HepG2 (cell line): ENCODE results near the gene SNCAIP. TPM values are rescaled to one million over a fixed set of nuclear protein-coding genes. Genes with fewer than 3 reads are reported as not detected.

Source experiments
- ATAC-seq: fragments of 200-7000 bp; cut with Tn5 transposase; 3 replicates; pipeline ENCODE4 v1.9.1; 2020; ENCODE audit warnings: mild to moderate bottlenecking, moderate library complexity
- BruUV-seq: library from RNA; stranded (reverse); fragments of 400-500 nt; replicated peaks from 2 replicates; lab custom pipeline; 2021; lab: Mats Ljungman, UMichigan
- CTCF ChIA-PET: fragments of 300-600 bp; formaldehyde crosslinking; extraction: SDS; loops from one replicate; lab custom pipeline; 2021; ENCODE audit warnings: low total read pairs, inconsistent platforms, low intra/inter-chr PET ratio; lab: Yijun Ruan, JAX
- POLR2A ChIA-PET: fragments of 350-600 bp; sonication (Branson Sonifier 250); formaldehyde crosslinking; loops from one replicate; lab custom pipeline; 2020; ENCODE audit warnings: antibody characterized with exemption, inconsistent platforms; lab: Yijun Ruan, JAX
- DNase-seq: peaks from one replicate; pipeline ENCODE4 v3.0.0-alpha.2; 2015; ENCODE audit warnings: low spot score
- FAIRE-seq: peaks from 3 replicates; lab custom pipeline; 2011; peaks lifted over from hg19 to GRCh38; lab: Jason Lieb, UNC
- H2AFZ ChIP-seq: one replicate; pipeline ENCODE4 v1.6.1; 2011; ENCODE audit warnings: low read length, inconsistent platforms
- H3K27ac ChIP-seq: fragments of 300-600 bp; 3 replicates; pipeline ENCODE4 v1.8.0; 2011; ENCODE audit warnings: mixed run types, mild to moderate bottlenecking, mixed read lengths, low read length, inconsistent platforms; ENCODE audit not compliant: insufficient read depth; ENCODE audit errors: extremely low read length
- H3K27me3 ChIP-seq, 2 experiments: fragments of 200-600 bp in 1 of 2; 2 replicates in 1 of 2; 3 replicates in 1 of 2; pipeline versions ENCODE4 v1.6.0 to v1.8.0; 2011; ENCODE audit warnings: low read length in 2 of 2, mild to moderate bottlenecking in 2 of 2, moderate library complexity in 2 of 2, inconsistent platforms in 1 of 2; ENCODE audit not compliant: insufficient read depth in 2 of 2, control insufficient read depth in 1 of 2
- H3K36me3 ChIP-seq, 2 experiments: fragments of 200-600 bp in 1 of 2; replicated peaks in 1 of 2; 2 replicates in 1 of 2; 3 replicates in 1 of 2; pipeline versions ENCODE4 v1.5.1 to v1.8.0; 2011; ENCODE audit warnings: low read length in 2 of 2, inconsistent platforms in 1 of 2; ENCODE audit not compliant: insufficient read depth in 2 of 2, control insufficient read depth in 1 of 2
- H3K4me1 ChIP-seq: 2 replicates; pipeline ENCODE4 v1.5.1; 2012; ENCODE audit warnings: low read length, inconsistent platforms; ENCODE audit not compliant: insufficient read depth
- H3K4me2 ChIP-seq: 2 replicates; pipeline ENCODE4 v1.6.0; 2011; ENCODE audit warnings: low read depth, low read length, inconsistent platforms
- H3K4me3 ChIP-seq, 3 experiments: fragments of 200-600 bp in 1 of 3; sonication (generic), shearing (Covaris generic) in 1 of 3; replicated peaks in 1 of 3; 2 replicates each; pipeline ENCODE4 v1.5.1; 2011 to 2016; ENCODE audit warnings: low read length in 3 of 3, inconsistent platforms in 2 of 3, low read depth in 2 of 3, mild to moderate bottlenecking in 2 of 3, control low read depth in 1 of 3, mixed read lengths in 1 of 3; ENCODE audit not compliant: insufficient read depth in 1 of 3
- H3K79me2 ChIP-seq: one replicate; pipeline ENCODE4 v1.6.1; 2011; ENCODE audit warnings: low read length, inconsistent platforms; ENCODE audit not compliant: insufficient read depth
- H3K9ac ChIP-seq: 2 replicates; pipeline ENCODE4 v1.6.0; 2011; ENCODE audit warnings: mild to moderate bottlenecking, low read depth, low read length, inconsistent platforms; ENCODE audit not compliant: insufficient read depth
- H3K9me3 ChIP-seq: 2 replicates; pipeline ENCODE4 v1.5.1; 2012; ENCODE audit warnings: mild to moderate bottlenecking, low read length
- H4K20me1 ChIP-seq: 2 replicates; pipeline ENCODE4 v1.6.0; 2011; ENCODE audit warnings: inconsistent platforms, mild to moderate bottlenecking, low read length, moderate library complexity; ENCODE audit not compliant: insufficient read depth
- ISL2 ChIP-seq: sonication (generic); formaldehyde crosslinking; IDR thresholded peaks from 2 replicates; pipeline ENCODE4 v1.5.0; 2020; ENCODE audit warnings: missing genetic modification reagents
- JARID2 ChIP-seq: sonication (generic); formaldehyde crosslinking; IDR thresholded peaks from 2 replicates; pipeline ENCODE4 v1.8.1; 2023; ENCODE audit warnings: missing genetic modification reagents, inconsistent platforms; ENCODE audit not compliant: insufficient replicate concordance
- KLF16 ChIP-seq, 2 experiments: sonication (generic) in 1 of 2; formaldehyde crosslinking in 1 of 2; IDR thresholded peaks; 2 replicates each; pipeline versions ENCODE4 v1.6.1 to v1.8.0; 2016 to 2023; ENCODE audit warnings: missing genetic modification reagents in 2 of 2, missing compliant biosample characterization in 1 of 2
- MAZ ChIP-seq, 2 experiments: sonication (generic) in 1 of 2; formaldehyde crosslinking in 1 of 2; IDR thresholded peaks; 2 replicates each; pipeline versions ENCODE4 v1.5.0 to v1.6.1; 2012 to 2020; ENCODE audit warnings: low read depth in 2 of 2, mild to moderate bottlenecking in 2 of 2, borderline replicate concordance in 1 of 2, improper control_type of control experiment in 1 of 2, low read length in 1 of 2, missing genetic modification reagents in 1 of 2, moderate library complexity in 1 of 2
- MEIS1 ChIP-seq: sonication (generic); formaldehyde crosslinking; IDR thresholded peaks from 2 replicates; pipeline ENCODE4 v1.9.0; 2021; ENCODE audit warnings: mild to moderate bottlenecking, missing genetic modification reagents, moderate library complexity, borderline replicate concordance
- ONECUT2 ChIP-seq: sonication (generic); formaldehyde crosslinking; IDR thresholded peaks from 2 replicates; pipeline ENCODE4 v1.4.0; 2020; ENCODE audit warnings: missing genetic modification reagents
- RBFOX2 ChIP-seq: fragments of 200-400 bp; formaldehyde crosslinking; IDR thresholded peaks from 2 replicates; pipeline ENCODE4 v1.6.1; 2017; ENCODE audit warnings: low read depth, mild to moderate bottlenecking, low read length
- SRY ChIP-seq: sonication (generic); formaldehyde crosslinking; IDR thresholded peaks from 2 replicates; pipeline ENCODE4 v1.8.0; 2022; ENCODE audit warnings: mild to moderate bottlenecking, missing genetic modification reagents
- TARDBP ChIP-seq: sonication (generic); formaldehyde crosslinking; IDR thresholded peaks from 2 replicates; pipeline ENCODE4 v1.8.0; 2022; ENCODE audit warnings: mild to moderate bottlenecking, missing genetic modification reagents
- ZNF543 ChIP-seq: sonication (generic); formaldehyde crosslinking; IDR thresholded peaks from 2 replicates; pipeline ENCODE4 v1.4.0; 2020; ENCODE audit warnings: mild to moderate bottlenecking, missing genetic modification reagents
- ZNF724P ChIP-seq: sonication (generic); formaldehyde crosslinking; IDR thresholded peaks from 2 replicates; pipeline ENCODE4 v1.8.0; 2022; ENCODE audit warnings: missing genetic modification reagents, borderline replicate concordance
- WGBS: methylation state at CpG from one replicate; pipeline ENCODE4 v1.1.6; 2017; ENCODE audit warnings: low lambda C conversion rate; 5-methylcytosine and 5-hydroxymethylcytosine counted together
- in situ Hi-C: cut with HindIII; loops from 2 replicates; pipeline ENCODE4 v1.10.0; 2017; ENCODE audit warnings: low pct_unique_long_range_greater_than_20kb; ENCODE audit not compliant: extremely low pct_ligation_motif_present
- intact Hi-C: fragments of 100-400 bp; cut with micrococcal nuclease; formaldehyde crosslinking; loops from one replicate; pipeline ENCODE4 v1.10.0; 2022; ENCODE audit not compliant: unreplicated experiment
- polyA plus RNA-seq, 8 experiments: library from polyadenylated mRNA; depleted of rRNA in 3 of 8; stranded (reverse) in 7 of 8; unstranded in 1 of 8; fragments of >200 nt; fragmentation: Illumina TruSeq in 4 of 8; extraction: Trizol in 4 of 8; gene quantifications; 2 replicates each; pipeline versions ENCODE4 v1.2.1 to v1.2.3, GENCODE V29; 2011 to 2016; ENCODE audit warnings: low read depth in 4 of 8, missing spikeins in 1 of 8, mixed read lengths in 1 of 8; ENCODE audit not compliant: insufficient read depth in 1 of 8
- total RNA-seq, 5 experiments: library from RNA; depleted of rRNA; stranded (reverse); fragments of >200 nt; fragmentation: Illumina TruSeq; extraction: Trizol; gene quantifications; 2 replicates each; pipeline ENCODE4 v1.2.3, GENCODE V29; 2016; ENCODE audit warnings: low read depth in 1 of 5
- TF ChIP-seq, protein P1 (sequence below): sonication (generic); formaldehyde crosslinking; IDR thresholded peaks from 2 replicates; pipeline ENCODE4 v1.4.0; 2020; ENCODE audit warnings: missing genetic modification reagents
- TF ChIP-seq, protein P2 (sequence below): fragments of 450-650 bp; IDR thresholded peaks from 2 replicates; pipeline ENCODE4 v1.6.1; 2016
- TF ChIP-seq, protein P3 (sequence below): sonication (generic); formaldehyde crosslinking; IDR thresholded peaks from 2 replicates; pipeline ENCODE4 v1.4.0; 2020; ENCODE audit warnings: missing genetic modification reagents

Gene SNCAIP
- total and polyA plus RNA-seq, 2 of the 13 experiments (the other 11 are each of a cell fraction or from before 2014, with no cell fraction given), result not detected

DNA sequence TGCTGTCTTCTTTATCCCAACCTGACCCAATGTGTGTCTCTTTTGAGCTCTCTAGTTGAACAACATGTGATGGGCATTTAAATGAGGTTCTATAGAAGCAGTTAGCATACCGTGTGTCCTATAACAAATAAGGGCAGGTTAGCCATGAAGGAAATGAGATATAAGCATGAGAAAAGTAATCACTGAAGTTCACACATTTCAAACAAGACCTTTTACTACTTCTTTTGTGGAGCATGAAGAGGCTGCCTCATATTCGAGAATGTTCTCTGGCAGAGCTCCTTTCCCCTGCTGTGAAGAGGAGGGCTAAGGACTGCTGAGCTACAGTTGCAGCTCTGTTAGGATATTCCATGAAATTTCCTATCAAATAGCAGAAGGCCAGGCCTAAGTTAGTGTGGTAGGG, 15.2 kb upstream of the SNCAIP start:
- no peak overlapping the region for H2AFZ ChIP-seq
- H3K9me3 ChIP-seq, result no peaks in the 10 kb centered on the region
- ChIA-PET POLR2A (no interaction called here), CTCF (no interaction called here)
- H3K4me1 ChIP-seq, result no peaks in the 10 kb centered on the region
- intact Hi-C loops, result loop anchor here (5.0 kb wide), 1 partner anchor 120 kb away; no protein-coding TSS in a partner anchor
- FAIRE-seq, result no peak
- ATAC-seq, result no peak
- WGBS, result 21% methylated on average over 2 of the region's 2 CpGs
- DNase-seq, result no peak
- H3K9ac ChIP-seq, result no peak overlapping the region
- no peak overlapping the region for H3K4me3 ChIP-seq
- no peak overlapping the region for H3K4me2 ChIP-seq
- no peak for TF ChIP-seq MEIS1 (CRISPR knock-in tag)
- TF ChIP-seq, protein P1, sequence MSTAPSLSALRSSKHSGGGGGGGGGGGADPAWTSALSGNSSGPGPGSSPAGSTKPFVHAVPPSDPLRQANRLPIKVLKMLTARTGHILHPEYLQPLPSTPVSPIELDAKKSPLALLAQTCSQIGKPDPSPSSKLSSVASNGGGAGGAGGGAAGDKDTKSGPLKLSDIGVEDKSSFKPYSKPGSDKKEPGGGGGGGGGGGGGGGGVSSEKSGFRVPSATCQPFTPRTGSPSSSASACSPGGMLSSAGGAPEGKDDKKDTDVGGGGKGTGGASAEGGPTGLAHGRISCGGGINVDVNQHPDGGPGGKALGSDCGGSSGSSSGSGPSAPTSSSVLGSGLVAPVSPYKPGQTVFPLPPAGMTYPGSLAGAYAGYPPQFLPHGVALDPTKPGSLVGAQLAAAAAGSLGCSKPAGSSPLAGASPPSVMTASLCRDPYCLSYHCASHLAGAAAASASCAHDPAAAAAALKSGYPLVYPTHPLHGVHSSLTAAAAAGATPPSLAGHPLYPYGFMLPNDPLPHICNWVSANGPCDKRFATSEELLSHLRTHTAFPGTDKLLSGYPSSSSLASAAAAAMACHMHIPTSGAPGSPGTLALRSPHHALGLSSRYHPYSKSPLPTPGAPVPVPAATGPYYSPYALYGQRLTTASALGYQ (CRISPR knock-in tag), result no peak
- TF ChIP-seq, protein P2, sequence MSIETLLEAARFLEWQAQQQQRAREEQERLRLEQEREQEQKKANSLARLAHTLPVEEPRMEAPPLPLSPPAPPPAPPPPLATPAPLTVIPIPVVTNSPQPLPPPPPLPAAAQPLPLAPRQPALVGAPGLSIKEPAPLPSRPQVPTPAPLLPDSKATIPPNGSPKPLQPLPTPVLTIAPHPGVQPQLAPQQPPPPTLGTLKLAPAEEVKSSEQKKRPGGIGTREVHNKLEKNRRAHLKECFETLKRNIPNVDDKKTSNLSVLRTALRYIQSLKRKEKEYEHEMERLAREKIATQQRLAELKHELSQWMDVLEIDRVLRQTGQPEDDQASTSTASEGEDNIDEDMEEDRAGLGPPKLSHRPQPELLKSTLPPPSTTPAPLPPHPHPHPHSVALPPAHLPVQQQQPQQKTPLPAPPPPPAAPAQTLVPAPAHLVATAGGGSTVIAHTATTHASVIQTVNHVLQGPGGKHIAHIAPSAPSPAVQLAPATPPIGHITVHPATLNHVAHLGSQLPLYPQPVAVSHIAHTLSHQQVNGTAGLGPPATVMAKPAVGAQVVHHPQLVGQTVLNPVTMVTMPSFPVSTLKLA, result no peak
- no peak for TF ChIP-seq TARDBP
- TF ChIP-seq RBFOX2, result no peak
- TF ChIP-seq KLF16 (CRISPR knock-in tag; IDR thresholded peaks at IDR 0.05), result no peak
- TF ChIP-seq, protein P3, sequence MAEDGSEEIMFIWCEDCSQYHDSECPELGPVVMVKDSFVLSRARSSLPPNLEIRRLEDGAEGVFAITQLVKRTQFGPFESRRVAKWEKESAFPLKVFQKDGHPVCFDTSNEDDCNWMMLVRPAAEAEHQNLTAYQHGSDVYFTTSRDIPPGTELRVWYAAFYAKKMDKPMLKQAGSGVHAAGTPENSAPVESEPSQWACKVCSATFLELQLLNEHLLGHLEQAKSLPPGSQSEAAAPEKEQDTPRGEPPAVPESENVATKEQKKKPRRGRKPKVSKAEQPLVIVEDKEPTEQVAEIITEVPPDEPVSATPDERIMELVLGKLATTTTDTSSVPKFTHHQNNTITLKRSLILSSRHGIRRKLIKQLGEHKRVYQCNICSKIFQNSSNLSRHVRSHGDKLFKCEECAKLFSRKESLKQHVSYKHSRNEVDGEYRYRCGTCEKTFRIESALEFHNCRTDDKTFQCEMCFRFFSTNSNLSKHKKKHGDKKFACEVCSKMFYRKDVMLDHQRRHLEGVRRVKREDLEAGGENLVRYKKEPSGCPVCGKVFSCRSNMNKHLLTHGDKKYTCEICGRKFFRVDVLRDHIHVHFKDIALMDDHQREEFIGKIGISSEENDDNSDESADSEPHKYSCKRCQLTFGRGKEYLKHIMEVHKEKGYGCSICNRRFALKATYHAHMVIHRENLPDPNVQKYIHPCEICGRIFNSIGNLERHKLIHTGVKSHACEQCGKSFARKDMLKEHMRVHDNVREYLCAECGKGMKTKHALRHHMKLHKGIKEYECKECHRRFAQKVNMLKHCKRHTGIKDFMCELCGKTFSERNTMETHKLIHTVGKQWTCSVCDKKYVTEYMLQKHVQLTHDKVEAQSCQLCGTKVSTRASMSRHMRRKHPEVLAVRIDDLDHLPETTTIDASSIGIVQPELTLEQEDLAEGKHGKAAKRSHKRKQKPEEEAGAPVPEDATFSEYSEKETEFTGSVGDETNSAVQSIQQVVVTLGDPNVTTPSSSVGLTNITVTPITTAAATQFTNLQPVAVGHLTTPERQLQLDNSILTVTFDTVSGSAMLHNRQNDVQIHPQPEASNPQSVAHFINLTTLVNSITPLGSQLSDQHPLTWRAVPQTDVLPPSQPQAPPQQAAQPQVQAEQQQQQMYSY (CRISPR knock-in tag), result no peak
- TF ChIP-seq JARID2, result no peak
- TF ChIP-seq SRY, result no peak
- no peak for TF ChIP-seq ONECUT2 (CRISPR knock-in tag)
- no peak for TF ChIP-seq ZNF724P
- no peak for TF ChIP-seq MAZ (IDR thresholded peaks at IDR 0.05; ENCODE audit: borderline replicate concordance, low read depth, low read length)
- no peak for TF ChIP-seq MAZ (CRISPR knock-in tag; IDR thresholded peaks at IDR 0.05; ENCODE audit: low read depth)
- no peak for TF ChIP-seq ISL2 (CRISPR knock-in tag)
- TF ChIP-seq ZNF543, result no peak
- no peaks in the 10 kb centered on the region for H4K20me1 ChIP-seq
- no peaks in the 10 kb centered on the region for H3K27me3 ChIP-seq
- no peaks in the 10 kb centered on the region for H3K36me3 ChIP-seq
- in situ Hi-C loops, result no loop called here
- BruUV-seq, result no TSS peak
- H3K27ac ChIP-seq, result no peak overlapping the region
- no peaks in the 10 kb centered on the region for H3K79me2 ChIP-seq
